Measurements from ENCODE around the gene PRKCE.
A peak's percentile ranks its signal among the peaks of the same experiment; 100 is the strongest.
"Not testable (repeated sequence)": the region's sequence is repeated elsewhere in the genome, so short reads cannot be mapped to it uniquely, and the experiment has no call there.

Gene PRKCE

GRCh38 chr2:45871025-45871424 lies 219.6 kb downstream of the PRKCE start:
- DNase-seq, result no peak

- no peak for DNase-seq
Observed at GRCh38 chr2:45871541-45871940, 220.1 kb downstream of the PRKCE start.

- DNase-seq, result no peak
Observed at GRCh38 chr2:45872211-45872610, 220.7 kb downstream of the PRKCE start.

GRCh38 chr2:45874344-45874743 lies 222.9 kb downstream of the PRKCE start:
- DNase-seq, result peak; percentile 90 to 94

GRCh38 chr2:45876611-45877010 lies 225.1 kb downstream of the PRKCE start:
- no peak for DNase-seq

- DNase-seq, result no peak
Observed at GRCh38 chr2:45879406-45879805, 227.9 kb downstream of the PRKCE start.

GRCh38 chr2:45879936-45880335 lies 228.5 kb downstream of the PRKCE start:
- DNase-seq, result no peak

- no peak for DNase-seq
Observed at GRCh38 chr2:45881970-45882581, 230.6 kb downstream of the PRKCE start.

GRCh38 chr2:45882707-45883602 lies 231.5 kb downstream of the PRKCE start:
- DNase-seq, result peak; percentile 29 to 87

- peak in 1 of 2 experiments; percentile 13 for DNase-seq
Observed at GRCh38 chr2:45883603-45884000, 232.1 kb downstream of the PRKCE start.

- no peak for DNase-seq
Observed at GRCh38 chr2:45884126-45884525, 232.7 kb downstream of the PRKCE start.

- peak in 1 of 2 experiments; percentile 25 for DNase-seq
Observed at GRCh38 chr2:45885171-45885621, 233.7 kb downstream of the PRKCE start.

- DNase-seq, result no peak
Observed at GRCh38 chr2:45886171-45886663, 234.7 kb downstream of the PRKCE start.

- DNase-seq, result peak in 1 of 2 experiments; percentile 28
Observed at GRCh38 chr2:45888167-45888566, 236.7 kb downstream of the PRKCE start.

GRCh38 chr2:45888641-45889040 lies 237.2 kb downstream of the PRKCE start:
- DNase-seq, result peak in 1 of 2 experiments; percentile 63

GRCh38 chr2:45889053-45889452 lies 237.6 kb downstream of the PRKCE start:
- peak; percentile 81 to 93 for DNase-seq

GRCh38 chr2:45889620-45890370 lies 238.3 kb downstream of the PRKCE start:
- no peak for DNase-seq

GRCh38 chr2:45890371-45890646 lies 238.8 kb downstream of the PRKCE start:
- not testable (repeated sequence) for DNase-seq

- DNase-seq, result no peak
Observed at GRCh38 chr2:45890819-45891218, 239.3 kb downstream of the PRKCE start.

- DNase-seq, result no peak
Observed at GRCh38 chr2:45891719-45892424, 240.4 kb downstream of the PRKCE start.

- DNase-seq, result peak in 1 of 2 experiments; percentile 46
Observed at GRCh38 chr2:45892425-45892745, 240.9 kb downstream of the PRKCE start.

- peak; percentile 79 for DNase-seq
Observed at GRCh38 chr2:45892757-45893156, 241.3 kb downstream of the PRKCE start.

- no peak for DNase-seq
Observed at GRCh38 chr2:45894211-45894610, 242.7 kb downstream of the PRKCE start.

All from NCI-H446 (cell line).